Vagina (tissue), 2 donors: ENCODE results near the gene CCNY. TPM values are rescaled to one million over a fixed set of nuclear protein-coding genes. Genes with fewer than 3 reads are reported as not detected.

Experiments used
- DNase-seq, 2 donors: peaks; one replicate each; pipeline ENCODE4 v3.0.0-alpha.2; 2017; ENCODE audit errors: extremely low spot score in 2 of 2
- H3K27ac ChIP-seq: fragments of 200-600 bp; sonication (generic); one replicate; pipeline ENCODE4 v1.5.1; 2019
- H3K27me3 ChIP-seq: fragments of 200-600 bp; sonication (generic); one replicate; pipeline ENCODE4 v1.5.1; 2019
- H3K36me3 ChIP-seq, 2 donors: fragments of 200-600 bp; sonication (generic); one replicate each; pipeline ENCODE4 v1.5.1; 2017 to 2019
- H3K4me1 ChIP-seq: fragments of 200-600 bp; sonication (generic); one replicate; pipeline ENCODE4 v1.5.1; 2019
- H3K4me3 ChIP-seq, 2 donors: fragments of 200-600 bp; sonication (generic); 1 replicate in 1 of 2; 2 replicates in 1 of 2; pipeline ENCODE4 v1.5.1; 2016 to 2019
- H3K9me3 ChIP-seq: fragments of 200-600 bp; sonication (generic); one replicate; pipeline ENCODE4 v1.5.1; 2019
- POLR2A ChIP-seq, 2 donors: fragments of 450-650 bp; IDR thresholded peaks; one replicate each; pipeline ENCODE4 v1.6.1; 2017; ENCODE audit warnings: antibody characterized with exemption in 2 of 2, mild to moderate bottlenecking in 2 of 2, moderate library complexity in 2 of 2
- POLR2AphosphoS5 ChIP-seq, 2 donors: sonication (generic); formaldehyde crosslinking; IDR thresholded peaks; one replicate each; pipeline ENCODE4 v1.9.0; 2017; ENCODE audit warnings: antibody characterized with exemption in 2 of 2, mild to moderate bottlenecking in 2 of 2, low read depth in 1 of 2; ENCODE audit not compliant: insufficient read depth in 1 of 2
- intact Hi-C: fragments of 100-400 bp; cut with DNase I; formaldehyde crosslinking; loops from one replicate; pipeline ENCODE4 v1.15.1; 2023
- total RNA-seq: library from RNA; depleted of rRNA; stranded (reverse); fragments of >200 nt; gene quantifications from one replicate; pipeline ENCODE4 v1.2.3, GENCODE V29; 2016
- TF ChIP-seq, protein P1 (sequence below), 3 experiments: fragments of 450-650 bp in 2 of 3; fragments of 200-600 bp in 1 of 3; sonication (generic) in 1 of 3; IDR thresholded peaks; one replicate each; pipeline ENCODE4 v1.5.1; 2017 to 2019; ENCODE audit warnings: antibody characterized with exemption in 3 of 3, mild to moderate bottlenecking in 2 of 3, moderate library complexity in 2 of 3

Gene CCNY
- total RNA-seq, 1 donor from 2014 or later: 28.5 TPM

DNA sequence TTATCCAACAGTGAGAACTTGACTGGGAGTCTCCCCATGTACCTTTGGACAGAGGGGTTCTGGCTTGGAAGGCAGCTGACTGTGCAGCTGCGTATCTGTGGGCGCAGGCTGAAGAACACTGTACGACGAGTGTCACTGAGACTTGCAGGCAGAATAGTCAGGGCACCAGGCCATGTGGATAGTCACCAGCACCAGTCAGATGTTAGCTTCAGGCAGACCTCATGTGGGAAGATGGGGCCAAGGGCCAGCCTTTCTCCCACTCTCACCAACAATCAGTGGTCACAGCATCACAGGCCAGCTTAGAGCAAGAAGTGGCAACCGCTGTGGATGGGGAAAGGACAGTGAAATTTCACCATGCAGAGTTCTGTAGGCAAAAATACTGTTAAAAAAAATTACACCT, 225.4 kb downstream of the CCNY start:
- Histone ChIP-seq H3K36me3 (no peaks in the 10 kb centered on the region), H3K4me3 (no peak overlapping the region), H3K27ac (no peak overlapping the region), H3K27me3 (no peaks in the 10 kb centered on the region), H3K4me1 (no peaks in the 10 kb centered on the region), H3K9me3 (no peaks in the 10 kb centered on the region)
- no peak for DNase-seq
- intact Hi-C loops: loop anchor here (10.0 kb wide), 1 partner anchor 227 kb away; the partner anchor contains the start of gene CCNY
- TF ChIP-seq POLR2AphosphoS5 (IDR thresholded peaks at IDR 0.05; ENCODE audit: insufficient read depth in 1 of 2, low read depth in 1 of 2) (no peak), POLR2A (IDR thresholded peaks at IDR 0.05) (no peak)
- TF ChIP-seq, protein P1, sequence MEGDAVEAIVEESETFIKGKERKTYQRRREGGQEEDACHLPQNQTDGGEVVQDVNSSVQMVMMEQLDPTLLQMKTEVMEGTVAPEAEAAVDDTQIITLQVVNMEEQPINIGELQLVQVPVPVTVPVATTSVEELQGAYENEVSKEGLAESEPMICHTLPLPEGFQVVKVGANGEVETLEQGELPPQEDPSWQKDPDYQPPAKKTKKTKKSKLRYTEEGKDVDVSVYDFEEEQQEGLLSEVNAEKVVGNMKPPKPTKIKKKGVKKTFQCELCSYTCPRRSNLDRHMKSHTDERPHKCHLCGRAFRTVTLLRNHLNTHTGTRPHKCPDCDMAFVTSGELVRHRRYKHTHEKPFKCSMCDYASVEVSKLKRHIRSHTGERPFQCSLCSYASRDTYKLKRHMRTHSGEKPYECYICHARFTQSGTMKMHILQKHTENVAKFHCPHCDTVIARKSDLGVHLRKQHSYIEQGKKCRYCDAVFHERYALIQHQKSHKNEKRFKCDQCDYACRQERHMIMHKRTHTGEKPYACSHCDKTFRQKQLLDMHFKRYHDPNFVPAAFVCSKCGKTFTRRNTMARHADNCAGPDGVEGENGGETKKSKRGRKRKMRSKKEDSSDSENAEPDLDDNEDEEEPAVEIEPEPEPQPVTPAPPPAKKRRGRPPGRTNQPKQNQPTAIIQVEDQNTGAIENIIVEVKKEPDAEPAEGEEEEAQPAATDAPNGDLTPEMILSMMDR (IDR thresholded peaks at IDR 0.05): no peak

DNA sequence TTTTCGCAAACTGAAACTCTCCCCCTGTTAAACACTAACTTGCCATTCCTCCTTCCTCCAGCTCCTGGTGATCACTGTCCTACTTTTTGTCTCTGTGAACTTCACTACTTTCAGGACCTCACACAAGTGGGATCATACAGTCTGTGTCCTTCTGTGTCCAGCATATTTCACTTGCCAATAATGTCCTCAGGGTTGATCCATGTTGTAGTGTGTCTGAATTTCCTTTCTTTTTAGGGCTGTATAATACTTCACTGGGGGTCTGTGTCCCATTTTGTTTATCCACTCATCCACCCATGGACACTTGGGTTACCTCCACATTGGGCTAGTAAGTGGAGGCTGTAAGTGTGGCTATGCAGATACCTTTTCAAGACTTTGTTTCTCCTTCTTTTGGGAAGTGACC, 226.1 kb downstream of the CCNY start:
- intact Hi-C loops: loop anchor here (10.0 kb wide), 1 partner anchor 228 kb away; the partner anchor contains the start of gene CCNY
- Histone ChIP-seq H3K4me3 (no peak overlapping the region), H3K36me3 (no peaks in the 10 kb centered on the region), H3K4me1 (no peaks in the 10 kb centered on the region), H3K9me3 (no peaks in the 10 kb centered on the region), H3K27me3 (no peaks in the 10 kb centered on the region), H3K27ac (no peak overlapping the region)
- TF ChIP-seq, protein P1 (IDR thresholded peaks at IDR 0.05): no peak
- TF ChIP-seq POLR2AphosphoS5 (IDR thresholded peaks at IDR 0.05; ENCODE audit: insufficient read depth in 1 of 2, low read depth in 1 of 2) (no peak), POLR2A (IDR thresholded peaks at IDR 0.05) (no peak)
- no peak for DNase-seq

DNA sequence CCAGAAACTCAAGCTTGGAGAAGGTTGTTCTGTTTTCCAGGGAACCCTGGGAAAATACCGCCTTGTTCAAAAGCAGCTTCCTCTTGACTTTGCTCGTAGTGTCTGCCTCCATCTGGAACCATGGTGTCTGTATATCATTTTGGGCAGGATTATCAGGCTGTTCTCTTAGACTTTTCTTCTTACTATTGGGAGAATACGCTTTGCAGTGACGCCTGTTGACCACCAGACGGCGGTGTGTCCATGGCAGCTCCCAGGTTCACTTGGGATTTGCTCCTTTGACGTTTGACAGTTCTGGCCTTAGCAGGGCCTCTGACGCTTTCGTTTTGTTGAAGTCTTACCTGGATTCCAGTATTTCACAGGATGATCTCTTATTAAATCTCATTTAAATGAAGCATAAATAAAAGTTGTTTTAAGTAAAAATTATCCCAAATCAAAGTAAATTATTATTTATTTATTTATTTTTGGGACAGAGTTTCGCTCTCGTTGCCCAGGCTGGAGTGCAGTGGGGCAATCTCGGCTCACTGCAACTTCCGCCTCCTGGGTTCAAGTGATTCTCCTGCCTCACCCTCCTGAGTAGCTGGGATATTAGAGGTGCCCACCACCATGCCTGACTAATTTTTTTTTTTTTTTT, 227.1 kb downstream of the CCNY start:
- no peak for TF ChIP-seq POLR2A (IDR thresholded peaks at IDR 0.05)
- TF ChIP-seq, protein P1 (IDR thresholded peaks at IDR 0.05): peak; percentile 39 to 89 (median 58)
- Histone ChIP-seq H3K27me3 (no peaks in the 10 kb centered on the region), H3K9me3 (no peaks in the 10 kb centered on the region), H3K36me3 (no peaks in the 10 kb centered on the region), H3K4me1 (no peaks in the 10 kb centered on the region), H3K4me3 (no peak overlapping the region), H3K27ac (no peak overlapping the region)
- no peak for DNase-seq
- intact Hi-C loops: loop anchor here (10.0 kb wide), 1 partner anchor 229 kb away; the partner anchor contains the start of gene CCNY

DNA sequence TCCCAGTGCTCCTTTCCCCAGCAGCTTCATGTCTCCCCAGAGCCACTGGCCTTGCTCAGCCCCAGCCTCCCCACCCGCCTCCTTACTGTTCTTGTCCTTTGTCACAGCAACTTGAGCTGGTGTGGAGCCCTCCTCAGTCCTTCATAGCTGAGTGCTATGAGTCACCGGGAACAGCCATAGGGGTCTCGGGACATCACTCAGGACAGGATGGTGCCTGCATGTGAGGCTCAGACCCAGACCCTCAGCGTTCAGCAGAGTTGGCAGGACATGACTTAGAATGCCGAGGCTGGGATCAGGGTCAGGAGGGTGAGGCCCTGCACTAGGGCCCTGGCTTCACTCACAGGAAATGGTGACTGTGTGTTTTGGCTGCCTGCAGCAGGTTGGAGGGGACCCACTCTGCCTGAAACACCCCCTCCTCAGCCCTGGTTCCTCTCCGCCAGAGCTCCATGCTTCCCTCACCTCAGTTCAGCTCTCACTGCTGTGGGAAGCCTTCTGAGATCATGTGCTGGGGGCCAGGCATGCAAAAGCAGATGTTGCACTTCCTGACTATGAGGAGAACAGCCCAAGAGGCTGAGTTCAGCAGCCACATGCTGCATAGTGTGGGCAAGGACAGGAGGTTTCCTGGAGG, 228.1 kb downstream of the CCNY start:
- H3K4me3 ChIP-seq: no peak overlapping the region
- H3K36me3 ChIP-seq: peaks cover 0 to 10% of the 10 kb centered on the region in 2 donors
- DNase-seq: no peak
- no peaks in the 10 kb centered on the region for H3K9me3 ChIP-seq
- no peak overlapping the region for H3K27ac ChIP-seq
- no peaks in the 10 kb centered on the region for H3K27me3 ChIP-seq
- TF ChIP-seq POLR2AphosphoS5 (IDR thresholded peaks at IDR 0.05; ENCODE audit: insufficient read depth in 1 of 2, low read depth in 1 of 2): no peak
- no peak for TF ChIP-seq POLR2A (IDR thresholded peaks at IDR 0.05)
- TF ChIP-seq, protein P1 (IDR thresholded peaks at IDR 0.05): no peak
- intact Hi-C loops: loop anchor here (10.0 kb wide), 1 partner anchor 230 kb away; the partner anchor contains the start of gene CCNY
- no peaks in the 10 kb centered on the region for H3K4me1 ChIP-seq

DNA sequence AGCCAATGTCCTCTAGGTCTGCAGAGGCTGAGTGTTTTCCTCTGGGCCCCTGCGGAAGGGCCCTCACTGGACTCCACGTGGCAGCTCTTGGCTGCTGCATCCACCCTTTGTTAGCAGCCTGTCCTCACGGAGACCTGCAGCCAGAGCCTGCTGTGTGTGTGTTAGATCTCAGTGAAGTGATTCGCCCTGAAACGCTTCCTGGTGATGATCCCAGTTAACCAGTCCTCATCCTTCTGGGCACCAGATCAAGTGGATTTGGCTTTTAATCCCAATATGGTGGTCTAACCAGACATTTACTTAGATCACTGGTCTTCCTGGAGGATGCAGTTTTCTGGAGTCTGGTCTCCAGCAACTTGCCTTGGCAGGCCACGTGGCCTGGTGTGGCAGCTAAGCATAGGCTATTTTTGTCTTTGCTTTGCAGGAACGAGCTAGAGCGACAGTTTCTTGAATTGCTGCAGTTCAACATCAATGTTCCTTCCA, 229.3 kb downstream of the CCNY start:
- no peaks in the 10 kb centered on the region for H3K4me1 ChIP-seq
- DNase-seq: no peak
- peaks cover 0 to 16% of the 10 kb centered on the region in 2 donors for H3K36me3 ChIP-seq
- intact Hi-C loops: loop anchor here (10.0 kb wide), 1 partner anchor 231 kb away; the partner anchor contains the start of gene CCNY
- no peak for TF ChIP-seq POLR2AphosphoS5 (IDR thresholded peaks at IDR 0.05; ENCODE audit: insufficient read depth in 1 of 2, low read depth in 1 of 2)
- no peak for TF ChIP-seq POLR2A (IDR thresholded peaks at IDR 0.05)
- TF ChIP-seq, protein P1 (IDR thresholded peaks at IDR 0.05): no peak
- H3K9me3 ChIP-seq: no peaks in the 10 kb centered on the region
- no peak overlapping the region for H3K27ac ChIP-seq
- no peak overlapping the region for H3K4me3 ChIP-seq
- H3K27me3 ChIP-seq: no peaks in the 10 kb centered on the region
